OCI-LY7 (cell line): ENCODE measurements around the gene NXF1. TPM values are rescaled to one million over a fixed set of nuclear protein-coding genes. Genes with fewer than 3 reads are reported as not detected.

Experiments
- BruUV-seq: library from RNA; stranded (reverse); fragments of 400-500 nt; replicated peaks from 2 replicates; lab custom pipeline; 2021; lab: Mats Ljungman, UMichigan
- CTCF ChIA-PET: fragments of 300-600 bp; sonication (Branson Sonifier 250); formaldehyde crosslinking; loops from one replicate; lab custom pipeline; 2022; ENCODE audit warnings: antibody characterized with exemption; ENCODE audit not compliant: unreplicated experiment; lab: Charles Lee
- POLR2A ChIA-PET: fragments of 300-600 bp; sonication (Branson Sonifier 250); formaldehyde crosslinking; loops from one replicate; lab custom pipeline; 2022; ENCODE audit warnings: antibody characterized with exemption; lab: Charles Lee
- DNase-seq: peaks from one replicate; pipeline ENCODE4 v3.0.0-alpha.2; 2015; ENCODE audit warnings: low spot score
- H2AFZ ChIP-seq: fragments of 200-600 bp; sonication (generic), shearing (Covaris generic); 2 replicates; pipeline ENCODE4 v1.6.1; 2014; ENCODE audit warnings: mild to moderate bottlenecking, antibody characterized with exemption, low read length, moderate library complexity
- H3K27ac ChIP-seq: fragments of 200-600 bp; sonication (generic); 2 replicates; pipeline ENCODE4 v1.5.1; 2014; ENCODE audit warnings: mixed run types, low read depth, mild to moderate bottlenecking, moderate library complexity, low read length, inconsistent platforms; ENCODE audit not compliant: poor library complexity, severe bottlenecking
- H3K36me3 ChIP-seq: fragments of 200-600 bp; sonication (generic); 2 replicates; pipeline ENCODE4 v1.6.1; 2014; ENCODE audit warnings: mild to moderate bottlenecking, antibody characterized with exemption, low read length, moderate library complexity, mixed read lengths; ENCODE audit not compliant: insufficient read depth
- H3K4me1 ChIP-seq: fragments of 200-600 bp; sonication (generic); 2 replicates; pipeline ENCODE4 v1.5.1; 2014; ENCODE audit warnings: mild to moderate bottlenecking, low read length; ENCODE audit not compliant: insufficient read depth, poor library complexity, severe bottlenecking
- H3K4me2 ChIP-seq: fragments of 200-600 bp; sonication (generic); 2 replicates; pipeline ENCODE4 v1.6.1; 2014; ENCODE audit warnings: mild to moderate bottlenecking, low read length
- H3K4me3 ChIP-seq: fragments of 200-600 bp; sonication (generic); 2 replicates; pipeline ENCODE4 v1.5.1; 2014; ENCODE audit warnings: mild to moderate bottlenecking, low read depth, low read length; ENCODE audit not compliant: poor library complexity, severe bottlenecking
- H3K79me2 ChIP-seq: fragments of 200-600 bp; sonication (generic); 2 replicates; pipeline ENCODE4 v1.6.1; 2016; ENCODE audit warnings: low read depth, mild to moderate bottlenecking, low read length, moderate library complexity, mixed read lengths; ENCODE audit not compliant: insufficient read depth
- H3K9me2 ChIP-seq: fragments of 200-600 bp; sonication (generic); 2 replicates; pipeline ENCODE4 v1.6.1; 2016; ENCODE audit warnings: mild to moderate bottlenecking, low read length, mixed read lengths; ENCODE audit not compliant: insufficient read depth
- H3K9me3 ChIP-seq: fragments of 200-600 bp; sonication (generic); 2 replicates; pipeline ENCODE4 v1.6.1; 2014; ENCODE audit warnings: mild to moderate bottlenecking, mixed run types, low read length, mixed read lengths
- H4K20me1 ChIP-seq: fragments of 200-600 bp; sonication (generic); 2 replicates; pipeline ENCODE4 v1.6.1; 2014; ENCODE audit warnings: mild to moderate bottlenecking, antibody characterized with exemption, low read length, moderate library complexity, mixed read lengths; ENCODE audit not compliant: insufficient read depth
- EZH2phosphoT487 ChIP-seq: fragments of 200-600 bp; sonication (generic); IDR thresholded peaks from 2 replicates; pipeline ENCODE4 v1.6.1; 2018; ENCODE audit warnings: low read depth, borderline replicate concordance, mild to moderate bottlenecking, mixed run types, antibody characterized with exemption, low read length, moderate library complexity, mixed read lengths
- intact Hi-C: fragments of 100-400 bp; cut with micrococcal nuclease; formaldehyde crosslinking; loops from one replicate; pipeline ENCODE4 v1.10.0; 2022; ENCODE audit not compliant: unreplicated experiment
- total RNA-seq, 2 experiments: library from RNA; depleted of rRNA in 1 of 2; stranded (reverse); fragments of >200 nt in 1 of 2; shearing (Covaris generic) in 1 of 2; gene quantifications; 2 replicates each; pipeline ENCODE4 v1.2.3, GENCODE V29; 2014 to 2022
- TF ChIP-seq, protein P1 (sequence below): fragments of 200-600 bp; sonication (generic); conservative IDR thresholded peaks from 2 replicates; pipeline ENCODE4 v1.5.1; 2014; ENCODE audit warnings: mild to moderate bottlenecking, antibody characterized with exemption, low read length, moderate library complexity, mixed read lengths

Gene NXF1
- total RNA-seq, 2 experiments from 2014 or later, result 53.3 to 62.0 TPM

DNA sequence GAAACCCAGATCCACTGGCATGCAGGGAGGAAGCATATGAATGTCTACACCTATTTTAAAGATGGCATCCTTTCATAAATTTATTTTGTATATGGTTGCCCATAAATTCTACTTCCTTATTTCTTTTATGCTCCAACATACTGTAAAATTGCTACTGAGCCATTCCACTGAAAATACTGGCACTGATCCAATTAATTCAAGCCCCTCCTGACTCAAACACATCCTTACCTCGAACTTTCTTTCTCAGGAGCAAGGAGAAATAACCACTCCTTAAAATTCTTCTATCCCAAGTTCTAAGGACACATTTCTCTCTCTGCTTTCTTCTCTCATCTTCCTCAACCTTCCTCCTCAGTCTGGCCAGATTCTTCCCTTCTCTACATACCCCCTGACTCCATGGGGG, 5.5 kb upstream of the NXF1 start:
- Histone ChIP-seq H3K27ac (no peak overlapping the region), H2AFZ (no peak overlapping the region), H3K9me2 (no peaks in the 10 kb centered on the region), H3K4me1 (peaks cover 24% of the 10 kb centered on the region), H3K36me3 (no peaks in the 10 kb centered on the region; the same call in 1 of the 2 replicates), H3K4me3 (no peak overlapping the region), H3K79me2 (0 out of 2 replicates have a peak, but pooled peaks cover 3% of the 10 kb centered on the region), H3K4me2 (no peak overlapping the region), H4K20me1 (no peaks in the 10 kb centered on the region), H3K9me3 (no peaks in the 10 kb centered on the region)
- no peak for DNase-seq
- CTCF ChIA-PET, result no interaction called here
- TF ChIP-seq, protein P1, sequence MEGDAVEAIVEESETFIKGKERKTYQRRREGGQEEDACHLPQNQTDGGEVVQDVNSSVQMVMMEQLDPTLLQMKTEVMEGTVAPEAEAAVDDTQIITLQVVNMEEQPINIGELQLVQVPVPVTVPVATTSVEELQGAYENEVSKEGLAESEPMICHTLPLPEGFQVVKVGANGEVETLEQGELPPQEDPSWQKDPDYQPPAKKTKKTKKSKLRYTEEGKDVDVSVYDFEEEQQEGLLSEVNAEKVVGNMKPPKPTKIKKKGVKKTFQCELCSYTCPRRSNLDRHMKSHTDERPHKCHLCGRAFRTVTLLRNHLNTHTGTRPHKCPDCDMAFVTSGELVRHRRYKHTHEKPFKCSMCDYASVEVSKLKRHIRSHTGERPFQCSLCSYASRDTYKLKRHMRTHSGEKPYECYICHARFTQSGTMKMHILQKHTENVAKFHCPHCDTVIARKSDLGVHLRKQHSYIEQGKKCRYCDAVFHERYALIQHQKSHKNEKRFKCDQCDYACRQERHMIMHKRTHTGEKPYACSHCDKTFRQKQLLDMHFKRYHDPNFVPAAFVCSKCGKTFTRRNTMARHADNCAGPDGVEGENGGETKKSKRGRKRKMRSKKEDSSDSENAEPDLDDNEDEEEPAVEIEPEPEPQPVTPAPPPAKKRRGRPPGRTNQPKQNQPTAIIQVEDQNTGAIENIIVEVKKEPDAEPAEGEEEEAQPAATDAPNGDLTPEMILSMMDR, result no peak
- no peak for TF ChIP-seq EZH2phosphoT487
- BruUV-seq, result no TSS peak
- POLR2A ChIA-PET, result interaction anchor here (1.2 kb wide), 1 partner anchor 17 kb away, joined by 3 read pairs; no protein-coding TSS in a partner anchor
- intact Hi-C loops, result no loop called here

DNA sequence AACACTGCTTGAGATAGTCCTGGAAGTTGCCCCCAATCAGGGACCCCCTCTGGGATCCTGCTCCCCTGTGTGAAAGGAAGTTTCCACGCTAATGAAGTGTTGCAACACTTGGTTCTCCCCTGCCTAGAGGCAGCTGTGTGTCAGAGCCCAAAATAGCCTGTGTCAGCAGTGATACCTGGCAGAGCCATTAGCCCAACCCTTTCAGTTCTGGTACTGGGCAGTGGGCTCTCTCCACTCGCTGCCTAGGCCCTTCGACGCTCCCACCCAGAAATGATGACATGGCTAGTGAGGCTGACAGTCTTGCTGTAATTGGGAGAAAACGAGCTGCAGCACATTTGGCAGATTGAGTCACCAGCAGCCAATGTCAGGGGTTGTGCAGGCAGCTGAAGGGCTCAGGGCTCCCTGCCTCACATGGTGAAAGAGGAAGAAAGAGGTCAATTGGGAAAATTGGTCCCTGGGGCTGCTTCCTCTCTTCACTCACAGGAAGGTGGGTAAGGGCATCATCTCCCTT, 1.4 kb upstream of the NXF1 start:
- Histone ChIP-seq H3K4me1 (peaks cover 31% of the 10 kb centered on the region), H3K79me2 (peaks cover 23% of the 10 kb centered on the region), H3K9me2 (no peaks in the 10 kb centered on the region), H3K27ac (peak overlapping the region; percentile 77), H4K20me1 (peaks cover 8% of the 10 kb centered on the region; the same call in 1 of the 2 replicates), H3K4me2 (peak overlapping the region; percentile 92), H3K36me3 (peaks cover 20% of the 10 kb centered on the region), H3K9me3 (no peaks in the 10 kb centered on the region), H3K4me3 (peak overlapping the region; percentile 89), H2AFZ (peak overlapping the region; percentile 70; the same call in 1 of the 2 replicates)
- ChIA-PET POLR2A (interaction anchor here (0.5 to 1.9 kb wide), 16 partner anchors 10 to 215 kb away, joined by 3 to 11 read pairs (median 4); partner anchors contain the start of genes C11orf98, CSKMT, TAF6L and TUT1), CTCF (interaction anchor here (0.9 to 1.0 kb wide), 2 partner anchors 10 to 38 kb away, joined by 3 to 4 read pairs; no protein-coding TSS in a partner anchor)
- BruUV-seq, result no TSS peak
- intact Hi-C loops, result no loop called here
- TF ChIP-seq EZH2phosphoT487, result no peak
- TF ChIP-seq, protein P1, result no peak
- peak; percentile 41 for DNase-seq
